ENCODE data around the gene CYB561D2. TPM values are rescaled to one million over a fixed set of nuclear protein-coding genes. Genes with fewer than 3 reads are reported as not detected.

CYB561D2 gene
- total and polyA plus RNA-seq, 2 of the 13 experiments (the other 11 are each of a cell fraction or from before 2014, with no cell fraction given), result 11.1 to 17.2 TPM

DNA sequence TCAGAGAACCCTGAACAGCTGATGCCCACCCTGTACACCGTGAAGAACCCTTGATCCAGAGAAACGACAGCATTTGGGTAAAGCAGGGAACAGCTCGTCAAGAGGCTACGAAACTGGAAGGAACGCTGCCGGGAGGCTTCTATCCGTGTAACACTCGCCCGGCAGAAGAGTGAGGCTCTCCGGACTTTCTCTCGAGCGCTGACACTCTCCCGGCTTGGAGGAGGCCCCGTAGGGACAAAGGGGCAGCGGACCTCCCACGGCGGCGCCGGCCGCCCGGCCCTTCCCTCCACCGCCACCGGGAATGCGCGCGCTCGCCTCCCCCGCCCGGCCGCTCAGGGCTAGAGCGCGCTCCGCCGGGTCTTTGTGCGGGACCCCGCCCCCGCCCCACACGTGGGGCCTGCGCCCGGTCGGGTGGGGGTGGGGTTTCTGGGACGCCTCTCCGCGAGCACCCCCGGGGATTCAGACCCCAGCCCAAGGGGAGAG is 29.8 kb upstream of the CYB561D2 start (continued):
- TF ChIP-seq KDM5B (CRISPR knock-in tag; IDR thresholded peaks at IDR 0.05; ENCODE audit: borderline replicate concordance) (peak; percentile 19; the same call in 1 of the 2 replicates), ZFP90 (CRISPR knock-in tag; IDR thresholded peaks at IDR 0.05; ENCODE audit: borderline replicate concordance) (no peak), ZNF713 (CRISPR knock-in tag; IDR thresholded peaks at IDR 0.05) (no peak), HOXA5 (CRISPR knock-in tag; IDR thresholded peaks at IDR 0.05) (0 out of 2 replicates have a peak, but pooled peaks have one; percentile 7), HNRNPL (IDR thresholded peaks at IDR 0.05; ENCODE audit: low read depth, low read length) (no peak), MXD4 (CRISPR knock-in tag; IDR thresholded peaks at IDR 0.05) (peak; percentile 89), DPF2 (CRISPR knock-in tag; IDR thresholded peaks at IDR 0.05; ENCODE audit: borderline replicate concordance, low read depth) (no peak), ZNF737 (CRISPR knock-in tag; IDR thresholded peaks at IDR 0.05; ENCODE audit: borderline replicate concordance) (no peak), SPEN (CRISPR knock-in tag; IDR thresholded peaks at IDR 0.05; ENCODE audit: low read depth) (0 out of 2 replicates have a peak, but pooled peaks have one; percentile 43), ZNF788 (CRISPR knock-in tag; IDR thresholded peaks at IDR 0.05; ENCODE audit: borderline replicate concordance) (0 out of 2 replicates have a peak, but pooled peaks have one; percentile 38), ZGPAT (CRISPR knock-in tag; IDR thresholded peaks at IDR 0.05) (no peak), GATA4 (IDR thresholded peaks at IDR 0.05; ENCODE audit: borderline replicate concordance, low read depth) (0 out of 2 replicates have a peak, but pooled peaks have one; percentile 27), KDM5A (IDR thresholded peaks at IDR 0.05; ENCODE audit: borderline replicate concordance, low read length) (0 out of 2 replicates have a peak, but pooled peaks have one; percentile 74), KLF6 (CRISPR knock-in tag; IDR thresholded peaks at IDR 0.05) (peak; percentile 39; the same call in 1 of the 2 replicates), ZNF609 (CRISPR knock-in tag; IDR thresholded peaks at IDR 0.05; ENCODE audit: borderline replicate concordance) (0 out of 2 replicates have a peak, but pooled peaks have one; percentile 39)
- TF ChIP-seq, protein P1, sequence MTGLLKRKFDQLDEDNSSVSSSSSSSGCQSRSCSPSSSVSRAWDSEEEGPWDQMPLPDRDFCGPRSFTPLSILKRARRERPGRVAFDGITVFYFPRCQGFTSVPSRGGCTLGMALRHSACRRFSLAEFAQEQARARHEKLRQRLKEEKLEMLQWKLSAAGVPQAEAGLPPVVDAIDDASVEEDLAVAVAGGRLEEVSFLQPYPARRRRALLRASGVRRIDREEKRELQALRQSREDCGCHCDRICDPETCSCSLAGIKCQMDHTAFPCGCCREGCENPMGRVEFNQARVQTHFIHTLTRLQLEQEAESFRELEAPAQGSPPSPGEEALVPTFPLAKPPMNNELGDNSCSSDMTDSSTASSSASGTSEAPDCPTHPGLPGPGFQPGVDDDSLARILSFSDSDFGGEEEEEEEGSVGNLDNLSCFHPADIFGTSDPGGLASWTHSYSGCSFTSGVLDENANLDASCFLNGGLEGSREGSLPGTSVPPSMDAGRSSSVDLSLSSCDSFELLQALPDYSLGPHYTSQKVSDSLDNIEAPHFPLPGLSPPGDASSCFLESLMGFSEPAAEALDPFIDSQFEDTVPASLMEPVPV (CRISPR knock-in tag; IDR thresholded peaks at IDR 0.05), result no peak
- TF ChIP-seq, protein P2, sequence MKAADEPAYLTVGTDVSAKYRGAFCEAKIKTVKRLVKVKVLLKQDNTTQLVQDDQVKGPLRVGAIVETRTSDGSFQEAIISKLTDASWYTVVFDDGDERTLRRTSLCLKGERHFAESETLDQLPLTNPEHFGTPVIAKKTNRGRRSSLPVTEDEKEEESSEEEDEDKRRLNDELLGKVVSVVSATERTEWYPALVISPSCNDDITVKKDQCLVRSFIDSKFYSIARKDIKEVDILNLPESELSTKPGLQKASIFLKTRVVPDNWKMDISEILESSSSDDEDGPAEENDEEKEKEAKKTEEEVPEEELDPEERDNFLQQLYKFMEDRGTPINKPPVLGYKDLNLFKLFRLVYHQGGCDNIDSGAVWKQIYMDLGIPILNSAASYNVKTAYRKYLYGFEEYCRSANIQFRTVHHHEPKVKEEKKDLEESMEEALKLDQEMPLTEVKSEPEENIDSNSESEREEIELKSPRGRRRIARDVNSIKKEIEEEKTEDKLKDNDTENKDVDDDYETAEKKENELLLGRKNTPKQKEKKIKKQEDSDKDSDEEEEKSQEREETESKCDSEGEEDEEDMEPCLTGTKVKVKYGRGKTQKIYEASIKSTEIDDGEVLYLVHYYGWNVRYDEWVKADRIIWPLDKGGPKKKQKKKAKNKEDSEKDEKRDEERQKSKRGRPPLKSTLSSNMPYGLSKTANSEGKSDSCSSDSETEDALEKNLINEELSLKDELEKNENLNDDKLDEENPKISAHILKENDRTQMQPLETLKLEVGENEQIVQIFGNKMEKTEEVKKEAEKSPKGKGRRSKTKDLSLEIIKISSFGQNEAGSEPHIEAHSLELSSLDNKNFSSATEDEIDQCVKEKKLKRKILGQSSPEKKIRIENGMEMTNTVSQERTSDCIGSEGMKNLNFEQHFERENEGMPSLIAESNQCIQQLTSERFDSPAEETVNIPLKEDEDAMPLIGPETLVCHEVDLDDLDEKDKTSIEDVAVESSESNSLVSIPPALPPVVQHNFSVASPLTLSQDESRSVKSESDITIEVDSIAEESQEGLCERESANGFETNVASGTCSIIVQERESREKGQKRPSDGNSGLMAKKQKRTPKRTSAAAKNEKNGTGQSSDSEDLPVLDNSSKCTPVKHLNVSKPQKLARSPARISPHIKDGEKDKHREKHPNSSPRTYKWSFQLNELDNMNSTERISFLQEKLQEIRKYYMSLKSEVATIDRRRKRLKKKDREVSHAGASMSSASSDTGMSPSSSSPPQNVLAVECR (CRISPR knock-in tag; IDR thresholded peaks at IDR 0.05; ENCODE audit: borderline replicate concordance), result peak; percentile 77
